K562 (cell line): ENCODE data around the gene STRA6. TPM values are rescaled to one million over a fixed set of nuclear protein-coding genes. Genes with fewer than 3 reads are reported as not detected.

Experiments
- DPF2 ChIP-seq: fragments of 450-650 bp; IDR thresholded peaks from 2 replicates; pipeline ENCODE4 v1.6.1; 2016
- FOXA1 ChIP-seq: fragments of 450-650 bp; IDR thresholded peaks from 2 replicates; pipeline ENCODE4 v1.6.1; 2016; ENCODE audit warnings: mild to moderate bottlenecking, borderline replicate concordance
- YBX1 ChIP-seq: fragments of 450-650 bp; IDR thresholded peaks from 2 replicates; pipeline ENCODE4 v1.7.1; 2016; ENCODE audit warnings: mild to moderate bottlenecking
- ZNF408 ChIP-seq: fragments of 250-450 bp; sonication (Bioruptor Pico); IDR thresholded peaks from 2 replicates; pipeline ENCODE4 v1.4.0; 2020; ENCODE audit warnings: low read depth, mild to moderate bottlenecking, moderate library complexity
- polyA plus RNA-seq, 8 experiments: library from polyadenylated mRNA; depleted of rRNA in 4 of 8; stranded (reverse) in 5 of 8; unstranded in 3 of 8; fragments of >200 nt; fragmentation: Nextera tagmentation in 2 of 8; fragmentation: Illumina TruSeq in 1 of 8; extraction: Ambion mirVana in 2 of 8; extraction: Trizol in 1 of 8; gene quantifications; 2 replicates each; pipeline versions ENCODE4 v1.2.1 to v1.2.3, GENCODE V29; 2011 to 2014; ENCODE audit warnings: inconsistent platforms in 1 of 8, missing spikeins in 1 of 8
- total RNA-seq, 7 experiments: library from RNA; depleted of rRNA in 6 of 7; stranded (reverse); fragments of >200 nt in 6 of 7; fragmentation: Illumina TruSeq in 2 of 7; extraction: Trizol in 2 of 7; gene quantifications; 2 replicates each; pipeline versions ENCODE4 v1.2.1 to v1.2.3, GENCODE V29; 2011 to 2021; ENCODE audit warnings: low replicate concordance in 1 of 7
- TF ChIP-seq, protein P1 (sequence below), 2 experiments: fragments of 450-650 bp; IDR thresholded peaks; 2 replicates each; pipeline ENCODE4 v1.6.1; 2016; ENCODE audit warnings: mild to moderate bottlenecking in 2 of 2, borderline replicate concordance in 1 of 2, low read depth in 1 of 2, moderate library complexity in 1 of 2
- TF ChIP-seq, protein P2 (sequence below): fragments of 450-650 bp; IDR thresholded peaks from 2 replicates; pipeline ENCODE4 v1.6.1; 2016; ENCODE audit warnings: mild to moderate bottlenecking, moderate library complexity

The STRA6 gene
- total and polyA plus RNA-seq, 9 of the 15 experiments (the other 6 are each of a cell fraction or from before 2014, with no cell fraction given) = 0.04 to 2.0 (median 0.43) TPM; not detected in 2

DNA sequence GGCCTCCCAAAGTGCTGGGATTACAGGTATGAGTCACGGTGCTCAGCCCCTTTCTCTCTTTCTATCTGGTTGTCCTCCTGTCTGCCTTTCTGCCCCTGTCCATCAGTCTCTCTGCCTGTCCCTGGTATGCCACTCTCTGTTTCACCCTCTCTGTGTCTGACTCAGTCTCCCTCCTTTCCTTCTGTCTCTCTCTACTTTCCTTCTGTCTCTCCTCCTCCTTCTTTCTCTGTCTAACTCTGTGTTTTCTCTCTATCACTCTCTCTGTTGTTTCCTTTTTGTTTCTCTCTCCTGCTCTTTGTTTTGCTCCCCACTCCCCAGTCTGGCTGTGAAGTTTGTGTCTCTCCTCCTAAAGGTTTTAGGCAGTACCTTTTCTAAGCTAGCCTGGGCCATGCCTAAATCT is 9.1 kb upstream of the STRA6 start (continued):
- TF ChIP-seq, protein P1, sequence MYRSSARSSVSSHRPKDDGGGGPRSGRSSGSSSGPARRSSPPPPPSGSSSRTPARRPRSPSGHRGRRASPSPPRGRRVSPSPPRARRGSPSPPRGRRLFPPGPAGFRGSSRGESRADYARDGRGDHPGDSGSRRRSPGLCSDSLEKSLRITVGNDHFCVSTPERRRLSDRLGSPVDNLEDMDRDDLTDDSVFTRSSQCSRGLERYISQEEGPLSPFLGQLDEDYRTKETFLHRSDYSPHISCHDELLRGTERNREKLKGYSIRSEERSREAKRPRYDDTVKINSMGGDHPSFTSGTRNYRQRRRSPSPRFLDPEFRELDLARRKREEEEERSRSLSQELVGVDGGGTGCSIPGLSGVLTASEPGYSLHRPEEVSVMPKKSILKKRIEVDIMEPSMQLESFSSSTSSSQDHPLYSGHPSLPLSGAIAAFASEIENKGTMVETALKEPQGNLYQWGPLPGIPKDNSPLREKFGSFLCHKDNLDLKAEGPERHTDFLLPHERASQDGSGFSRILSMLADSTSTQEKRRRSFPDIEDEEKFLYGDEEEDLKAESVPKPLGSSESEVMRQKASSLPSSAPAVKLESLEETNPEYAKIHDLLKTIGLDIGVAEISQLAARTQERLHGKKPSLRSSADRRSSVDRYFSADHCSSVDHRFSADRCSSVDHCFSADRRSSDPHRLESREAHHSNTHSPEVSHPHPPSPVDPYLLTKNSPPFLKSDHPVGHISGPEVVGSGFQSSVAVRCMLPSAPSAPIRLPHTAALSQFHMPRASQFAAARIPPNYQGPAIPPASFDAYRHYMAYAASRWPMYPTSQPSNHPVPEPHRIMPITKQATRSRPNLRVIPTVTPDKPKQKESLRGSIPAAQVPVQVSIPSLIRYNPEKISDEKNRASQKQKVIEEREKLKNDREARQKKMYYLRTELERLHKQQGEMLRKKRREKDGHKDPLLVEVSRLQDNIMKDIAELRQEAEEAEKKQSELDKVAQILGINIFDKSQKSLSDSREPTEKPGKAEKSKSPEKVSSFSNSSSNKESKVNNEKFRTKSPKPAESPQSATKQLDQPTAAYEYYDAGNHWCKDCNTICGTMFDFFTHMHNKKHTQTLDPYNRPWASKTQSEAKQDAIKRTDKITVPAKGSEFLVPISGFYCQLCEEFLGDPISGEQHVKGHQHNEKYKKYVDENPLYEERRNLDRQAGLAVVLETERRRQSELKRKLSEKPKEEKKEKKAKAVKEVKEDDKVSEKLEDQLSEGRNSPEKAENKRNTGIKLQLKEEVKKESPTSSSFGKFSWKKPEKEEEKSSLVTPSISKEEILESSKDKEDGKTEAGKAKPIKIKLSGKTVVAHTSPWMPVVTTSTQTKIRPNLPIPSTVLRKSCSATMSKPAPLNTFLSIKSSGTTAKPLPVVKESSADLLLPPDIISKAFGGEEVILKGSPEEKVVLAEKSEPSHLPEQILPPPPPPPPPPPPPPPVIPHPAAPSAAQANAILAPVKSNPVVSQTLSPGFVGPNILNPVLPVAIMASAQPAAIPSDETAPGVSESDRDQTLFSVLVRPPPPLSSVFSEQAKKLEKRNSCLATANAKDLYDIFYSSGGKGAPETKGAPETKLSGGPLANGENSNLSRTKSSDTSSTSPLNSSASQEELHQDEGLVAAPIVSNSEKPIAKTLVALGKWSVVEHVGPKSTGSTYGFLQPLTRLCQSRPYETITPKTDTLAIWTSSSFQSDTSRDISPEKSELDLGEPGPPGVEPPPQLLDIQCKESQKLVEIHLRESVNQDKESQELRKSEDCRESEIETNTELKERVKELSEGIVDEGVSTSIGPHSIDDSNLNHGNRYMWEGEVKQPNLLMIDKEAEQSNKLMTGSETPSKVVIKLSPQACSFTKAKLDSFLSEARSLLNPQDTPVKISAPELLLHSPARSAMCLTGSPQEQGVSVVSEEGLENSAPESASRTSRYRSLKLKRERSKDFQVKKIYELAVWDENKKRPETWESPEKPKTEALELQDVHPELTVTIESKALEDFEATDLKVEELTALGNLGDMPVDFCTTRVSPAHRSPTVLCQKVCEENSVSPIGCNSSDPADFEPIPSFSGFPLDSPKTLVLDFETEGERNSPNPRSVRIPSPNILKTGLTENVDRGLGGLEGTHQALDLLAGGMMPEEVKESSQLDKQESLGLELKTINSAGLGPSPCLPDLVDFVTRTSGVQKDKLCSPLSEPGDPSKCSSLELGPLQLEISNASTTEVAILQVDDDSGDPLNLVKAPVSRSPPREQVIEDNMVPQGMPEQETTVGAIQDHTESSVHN (IDR thresholded peaks at IDR 0.05; ENCODE audit: borderline replicate concordance in 1 of 2, low read depth in 1 of 2) = no peak
- TF ChIP-seq DPF2 (no peak), FOXA1 (no peak), ZNF408 (CRISPR knock-in tag) (no peak), YBX1 (no peak)
- TF ChIP-seq, protein P2, sequence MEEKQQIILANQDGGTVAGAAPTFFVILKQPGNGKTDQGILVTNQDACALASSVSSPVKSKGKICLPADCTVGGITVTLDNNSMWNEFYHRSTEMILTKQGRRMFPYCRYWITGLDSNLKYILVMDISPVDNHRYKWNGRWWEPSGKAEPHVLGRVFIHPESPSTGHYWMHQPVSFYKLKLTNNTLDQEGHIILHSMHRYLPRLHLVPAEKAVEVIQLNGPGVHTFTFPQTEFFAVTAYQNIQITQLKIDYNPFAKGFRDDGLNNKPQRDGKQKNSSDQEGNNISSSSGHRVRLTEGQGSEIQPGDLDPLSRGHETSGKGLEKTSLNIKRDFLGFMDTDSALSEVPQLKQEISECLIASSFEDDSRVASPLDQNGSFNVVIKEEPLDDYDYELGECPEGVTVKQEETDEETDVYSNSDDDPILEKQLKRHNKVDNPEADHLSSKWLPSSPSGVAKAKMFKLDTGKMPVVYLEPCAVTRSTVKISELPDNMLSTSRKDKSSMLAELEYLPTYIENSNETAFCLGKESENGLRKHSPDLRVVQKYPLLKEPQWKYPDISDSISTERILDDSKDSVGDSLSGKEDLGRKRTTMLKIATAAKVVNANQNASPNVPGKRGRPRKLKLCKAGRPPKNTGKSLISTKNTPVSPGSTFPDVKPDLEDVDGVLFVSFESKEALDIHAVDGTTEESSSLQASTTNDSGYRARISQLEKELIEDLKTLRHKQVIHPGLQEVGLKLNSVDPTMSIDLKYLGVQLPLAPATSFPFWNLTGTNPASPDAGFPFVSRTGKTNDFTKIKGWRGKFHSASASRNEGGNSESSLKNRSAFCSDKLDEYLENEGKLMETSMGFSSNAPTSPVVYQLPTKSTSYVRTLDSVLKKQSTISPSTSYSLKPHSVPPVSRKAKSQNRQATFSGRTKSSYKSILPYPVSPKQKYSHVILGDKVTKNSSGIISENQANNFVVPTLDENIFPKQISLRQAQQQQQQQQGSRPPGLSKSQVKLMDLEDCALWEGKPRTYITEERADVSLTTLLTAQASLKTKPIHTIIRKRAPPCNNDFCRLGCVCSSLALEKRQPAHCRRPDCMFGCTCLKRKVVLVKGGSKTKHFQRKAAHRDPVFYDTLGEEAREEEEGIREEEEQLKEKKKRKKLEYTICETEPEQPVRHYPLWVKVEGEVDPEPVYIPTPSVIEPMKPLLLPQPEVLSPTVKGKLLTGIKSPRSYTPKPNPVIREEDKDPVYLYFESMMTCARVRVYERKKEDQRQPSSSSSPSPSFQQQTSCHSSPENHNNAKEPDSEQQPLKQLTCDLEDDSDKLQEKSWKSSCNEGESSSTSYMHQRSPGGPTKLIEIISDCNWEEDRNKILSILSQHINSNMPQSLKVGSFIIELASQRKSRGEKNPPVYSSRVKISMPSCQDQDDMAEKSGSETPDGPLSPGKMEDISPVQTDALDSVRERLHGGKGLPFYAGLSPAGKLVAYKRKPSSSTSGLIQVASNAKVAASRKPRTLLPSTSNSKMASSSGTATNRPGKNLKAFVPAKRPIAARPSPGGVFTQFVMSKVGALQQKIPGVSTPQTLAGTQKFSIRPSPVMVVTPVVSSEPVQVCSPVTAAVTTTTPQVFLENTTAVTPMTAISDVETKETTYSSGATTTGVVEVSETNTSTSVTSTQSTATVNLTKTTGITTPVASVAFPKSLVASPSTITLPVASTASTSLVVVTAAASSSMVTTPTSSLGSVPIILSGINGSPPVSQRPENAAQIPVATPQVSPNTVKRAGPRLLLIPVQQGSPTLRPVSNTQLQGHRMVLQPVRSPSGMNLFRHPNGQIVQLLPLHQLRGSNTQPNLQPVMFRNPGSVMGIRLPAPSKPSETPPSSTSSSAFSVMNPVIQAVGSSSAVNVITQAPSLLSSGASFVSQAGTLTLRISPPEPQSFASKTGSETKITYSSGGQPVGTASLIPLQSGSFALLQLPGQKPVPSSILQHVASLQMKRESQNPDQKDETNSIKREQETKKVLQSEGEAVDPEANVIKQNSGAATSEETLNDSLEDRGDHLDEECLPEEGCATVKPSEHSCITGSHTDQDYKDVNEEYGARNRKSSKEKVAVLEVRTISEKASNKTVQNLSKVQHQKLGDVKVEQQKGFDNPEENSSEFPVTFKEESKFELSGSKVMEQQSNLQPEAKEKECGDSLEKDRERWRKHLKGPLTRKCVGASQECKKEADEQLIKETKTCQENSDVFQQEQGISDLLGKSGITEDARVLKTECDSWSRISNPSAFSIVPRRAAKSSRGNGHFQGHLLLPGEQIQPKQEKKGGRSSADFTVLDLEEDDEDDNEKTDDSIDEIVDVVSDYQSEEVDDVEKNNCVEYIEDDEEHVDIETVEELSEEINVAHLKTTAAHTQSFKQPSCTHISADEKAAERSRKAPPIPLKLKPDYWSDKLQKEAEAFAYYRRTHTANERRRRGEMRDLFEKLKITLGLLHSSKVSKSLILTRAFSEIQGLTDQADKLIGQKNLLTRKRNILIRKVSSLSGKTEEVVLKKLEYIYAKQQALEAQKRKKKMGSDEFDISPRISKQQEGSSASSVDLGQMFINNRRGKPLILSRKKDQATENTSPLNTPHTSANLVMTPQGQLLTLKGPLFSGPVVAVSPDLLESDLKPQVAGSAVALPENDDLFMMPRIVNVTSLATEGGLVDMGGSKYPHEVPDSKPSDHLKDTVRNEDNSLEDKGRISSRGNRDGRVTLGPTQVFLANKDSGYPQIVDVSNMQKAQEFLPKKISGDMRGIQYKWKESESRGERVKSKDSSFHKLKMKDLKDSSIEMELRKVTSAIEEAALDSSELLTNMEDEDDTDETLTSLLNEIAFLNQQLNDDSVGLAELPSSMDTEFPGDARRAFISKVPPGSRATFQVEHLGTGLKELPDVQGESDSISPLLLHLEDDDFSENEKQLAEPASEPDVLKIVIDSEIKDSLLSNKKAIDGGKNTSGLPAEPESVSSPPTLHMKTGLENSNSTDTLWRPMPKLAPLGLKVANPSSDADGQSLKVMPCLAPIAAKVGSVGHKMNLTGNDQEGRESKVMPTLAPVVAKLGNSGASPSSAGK = no peak
